ENCODE results near the gene BPIFB3. TPM values are rescaled to one million over a fixed set of nuclear protein-coding genes. Genes with fewer than 3 reads are reported as not detected.
A peak's percentile ranks its signal among the peaks of the same experiment; 100 is the strongest.

The BPIFB3 gene
- total and polyA plus RNA-seq, 9 of the 15 experiments (the other 6 are each of a cell fraction or from before 2014, with no cell fraction given), result not detected

DNA sequence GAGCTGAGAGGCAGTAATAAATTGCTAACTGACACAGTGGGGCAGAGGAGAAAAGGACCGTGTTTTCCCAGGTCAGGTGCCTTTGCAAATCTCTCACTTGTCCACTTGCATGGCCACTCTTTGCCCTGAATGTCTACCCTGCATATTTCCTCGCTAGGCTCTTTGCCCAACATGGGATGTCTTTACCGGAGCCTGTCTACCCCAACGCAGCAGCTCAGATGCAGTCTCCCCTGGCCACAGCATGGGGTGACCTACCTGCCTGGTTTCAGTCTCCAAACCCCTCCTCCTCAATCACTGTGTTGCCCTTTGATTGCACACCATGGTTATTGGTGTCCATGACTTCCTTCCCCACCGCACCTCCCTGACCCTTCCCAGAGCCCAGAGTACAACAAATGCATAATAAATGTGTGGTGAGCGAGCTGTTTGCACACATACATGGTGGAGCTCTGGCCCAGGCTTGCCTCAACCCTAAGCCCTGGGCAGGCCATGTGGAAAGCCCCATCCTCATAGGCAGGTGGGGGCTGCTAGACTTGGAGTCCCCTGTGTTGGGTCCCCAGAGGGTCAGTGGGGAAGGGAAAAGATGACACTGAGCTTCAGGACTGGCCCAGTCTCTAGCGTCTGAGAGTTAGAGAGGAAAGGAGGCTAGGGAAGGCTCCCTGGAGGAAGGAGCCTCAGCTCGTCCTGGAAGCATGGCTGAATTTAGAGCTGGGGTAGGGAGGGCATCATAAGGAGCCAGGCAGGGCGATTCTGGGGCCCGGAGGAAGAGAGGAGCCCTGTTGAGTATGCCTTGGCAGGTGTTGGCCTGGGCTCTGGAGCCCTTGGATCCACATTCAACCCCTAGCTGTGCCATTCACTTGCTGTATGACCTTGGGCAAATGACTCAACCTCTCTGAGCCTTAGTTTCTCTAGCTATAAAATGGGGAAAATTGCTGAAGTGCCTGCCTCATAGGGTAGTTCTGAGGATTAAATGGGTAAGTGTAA, 26.6 kb upstream of the BPIFB3 start:
- intact Hi-C loops (cut with micrococcal nuclease) (no loop called here), in situ Hi-C loops (cut with MboI) (no loop called here)
- Histone ChIP-seq H3K9ac (ENCODE audit: insufficient read depth in 1 of 2, low read depth in 2 of 2, low read length in 2 of 2) (no peak overlapping the region), H3K4me1 (replicated peaks in 1 of 2; ENCODE audit: control insufficient read depth in 2 of 2, insufficient read depth in 2 of 2, low read length in 2 of 2) (peaks cover 0 to 3% of the 10 kb centered on the region in 2 experiments; a peak in 1 of 5 replicates), H4K20me1 (replicated peaks; ENCODE audit: control insufficient read depth, insufficient read depth, low read length) (no peaks in the 10 kb centered on the region; the same call in 1 of the 2 replicates), H3K27me3 (ENCODE audit: control insufficient read depth in 2 of 2, insufficient read depth in 2 of 2, low read length in 2 of 2) (no peaks in the 10 kb centered on the region; a peak in 2 of 5 replicates), H3K4me3 (no peak overlapping the region), H2AFZ (ENCODE audit: low read depth, low read length) (no peak overlapping the region), H3K79me2 (ENCODE audit: control insufficient read depth, insufficient read depth, low read length) (no peaks in the 10 kb centered on the region), H3K36me3 (ENCODE audit: control insufficient read depth, insufficient read depth, low read length) (no peaks in the 10 kb centered on the region), H3K9me1 (ENCODE audit: control insufficient read depth, insufficient read depth, low read length) (no peaks in the 10 kb centered on the region), H3K9me3 (replicated peaks; ENCODE audit: control insufficient read depth, insufficient read depth, low read depth, low read length) (no peaks in the 10 kb centered on the region), H3K4me2 (ENCODE audit: insufficient read depth, low read length) (no peak overlapping the region), H3K27ac (ENCODE audit: extremely low read depth, low read depth, low read length) (no peak overlapping the region)
- DNase-seq (ENCODE audit: extremely low read depth in 1 of 4, low spot score in 3 of 4) (no peak), ATAC-seq (no peak), FAIRE-seq (no peak)
- CTCF ChIA-PET (ENCODE audit: low intra/inter-chr PET ratio), result no interaction called here
- BruUV-seq (replicated peaks), result no TSS peak
- 0 out of 2 replicates have a peak, but pooled peaks have one; percentile 15 for TF ChIP-seq ESRRA (IDR thresholded peaks at IDR 0.05; ENCODE audit: borderline replicate concordance, low read depth)
- 0 out of 2 replicates have a peak, but pooled peaks have one; percentile 30 for TF ChIP-seq BCOR (IDR thresholded peaks at IDR 0.05)
- no peak for TF ChIP-seq SRSF7 (optimal IDR thresholded peaks at IDR 0.05; ENCODE audit: low read depth, low read length)
- POLR2A ChIA-PET, result interaction anchor here (0.6 to 1.2 kb wide), 2 partner anchors 8 to 10 kb away, joined by 3 to 7 read pairs; no protein-coding TSS in a partner anchor
- 2% methylated on average over 8 of the region's 10 CpGs for WGBS (ENCODE audit: insufficient coverage, low coverage, missing lambda C conversion rate)
